ENCODE data around the gene OTUD3. TPM values are rescaled to one million over a fixed set of nuclear protein-coding genes. Genes with fewer than 3 reads are reported as not detected.

OTUD3 gene
- total RNA-seq, 4 donors from 2014 or later: 5.1 to 14.9 (median 6.3) TPM

DNA sequence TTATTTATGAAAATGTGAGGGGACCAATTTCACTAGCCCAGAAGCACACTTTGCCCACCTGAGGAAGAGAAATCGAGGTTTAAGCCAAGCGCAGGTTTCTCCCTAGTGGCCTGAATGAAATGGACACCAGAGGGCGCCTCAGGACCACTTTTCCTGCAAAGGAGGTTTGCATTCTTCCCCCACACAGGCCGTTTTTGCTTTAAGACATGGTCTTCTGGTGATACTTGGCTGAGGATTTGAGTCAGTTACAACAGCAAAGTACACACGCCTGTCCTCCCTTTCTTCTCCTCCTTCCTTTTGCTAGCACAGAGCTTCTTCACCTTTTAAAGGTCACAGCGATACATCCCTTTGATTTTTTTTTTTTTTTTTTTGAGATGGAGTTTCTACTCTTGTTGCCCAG, 35.9 kb downstream of the OTUD3 start:
- Histone ChIP-seq H3K27ac (replicated peaks in 1 of 4) (no peak overlapping the region), H3K4me3 (no peak overlapping the region), H3K4me1 (peaks cover 0 to 6% (median 2%) of the 10 kb centered on the region in 4 donors), H3K9me3 (no peaks in the 10 kb centered on the region), H3K27me3 (peaks cover 0 to 3% (median 0%) of the 10 kb centered on the region in 4 donors), H3K36me3 (peaks cover 0 to 22% (median 16%) of the 10 kb centered on the region in 4 donors)
- no peak for DNase-seq (ENCODE audit: extremely low spot score)
- intact Hi-C loops (cut with DNase I): loop anchor here (1.0 to 5.0 kb wide), 3 partner anchors 234 to 574 kb away; no protein-coding TSS in a partner anchor
- 11% methylated on average over 6 of the region's 6 CpGs for WGBS
- TF ChIP-seq POLR2A (IDR thresholded peaks at IDR 0.05; ENCODE audit: low read depth) (no peak), EP300 (IDR thresholded peaks at IDR 0.05) (no peak), POLR2AphosphoS5 (IDR thresholded peaks at IDR 0.05) (peak in 1 of 2 donors; percentile 8)
- TF ChIP-seq, protein P1, sequence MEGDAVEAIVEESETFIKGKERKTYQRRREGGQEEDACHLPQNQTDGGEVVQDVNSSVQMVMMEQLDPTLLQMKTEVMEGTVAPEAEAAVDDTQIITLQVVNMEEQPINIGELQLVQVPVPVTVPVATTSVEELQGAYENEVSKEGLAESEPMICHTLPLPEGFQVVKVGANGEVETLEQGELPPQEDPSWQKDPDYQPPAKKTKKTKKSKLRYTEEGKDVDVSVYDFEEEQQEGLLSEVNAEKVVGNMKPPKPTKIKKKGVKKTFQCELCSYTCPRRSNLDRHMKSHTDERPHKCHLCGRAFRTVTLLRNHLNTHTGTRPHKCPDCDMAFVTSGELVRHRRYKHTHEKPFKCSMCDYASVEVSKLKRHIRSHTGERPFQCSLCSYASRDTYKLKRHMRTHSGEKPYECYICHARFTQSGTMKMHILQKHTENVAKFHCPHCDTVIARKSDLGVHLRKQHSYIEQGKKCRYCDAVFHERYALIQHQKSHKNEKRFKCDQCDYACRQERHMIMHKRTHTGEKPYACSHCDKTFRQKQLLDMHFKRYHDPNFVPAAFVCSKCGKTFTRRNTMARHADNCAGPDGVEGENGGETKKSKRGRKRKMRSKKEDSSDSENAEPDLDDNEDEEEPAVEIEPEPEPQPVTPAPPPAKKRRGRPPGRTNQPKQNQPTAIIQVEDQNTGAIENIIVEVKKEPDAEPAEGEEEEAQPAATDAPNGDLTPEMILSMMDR (IDR thresholded peaks at IDR 0.05): peak; percentile 88 to 89 (median 88)

DNA sequence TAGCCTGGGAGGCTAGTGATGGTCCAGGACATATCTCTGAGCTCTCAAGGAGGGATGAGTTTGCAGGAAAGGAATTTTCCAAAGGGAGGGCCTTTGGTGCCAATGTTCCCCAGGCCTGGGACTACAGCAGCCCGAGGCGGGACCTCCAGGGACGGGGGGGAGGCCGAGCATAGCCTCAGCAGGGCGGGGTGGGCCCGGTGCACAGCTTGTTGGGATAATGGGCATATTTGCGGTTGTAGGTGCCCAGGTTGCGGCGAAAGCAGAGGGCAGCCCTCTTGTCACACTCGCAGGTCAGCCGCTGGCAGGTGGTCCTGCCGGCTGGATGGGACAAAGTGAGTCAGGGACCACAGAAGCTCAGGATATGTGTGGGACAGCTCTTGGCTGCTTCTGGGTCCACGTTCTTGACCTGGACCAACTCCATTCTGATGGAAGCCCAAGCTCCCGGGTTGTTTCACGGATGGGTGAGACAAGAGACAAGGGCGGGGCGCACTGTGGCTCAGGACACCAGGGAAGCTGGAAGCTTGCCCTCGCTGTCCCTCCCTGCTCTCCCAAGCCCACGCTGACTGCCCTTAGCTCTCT, 38.0 kb downstream of the OTUD3 start:
- H3K9me3 ChIP-seq: no peaks in the 10 kb centered on the region
- peaks cover 0 to under 1% (median 0%) of the 10 kb centered on the region in 4 donors for H3K36me3 ChIP-seq
- no peak overlapping the region for H3K27ac ChIP-seq (replicated peaks in 1 of 4)
- WGBS: 96% methylated on average over 16 of the region's 19 CpGs
- peaks cover 0 to 6% (median 2%) of the 10 kb centered on the region in 4 donors for H3K4me1 ChIP-seq
- intact Hi-C loops (cut with DNase I): no loop called here
- no peak for TF ChIP-seq POLR2A (IDR thresholded peaks at IDR 0.05; ENCODE audit: low read depth)
- TF ChIP-seq, protein P1 (IDR thresholded peaks at IDR 0.05): no peak
- TF ChIP-seq POLR2AphosphoS5 (IDR thresholded peaks at IDR 0.05): no peak
- no peak for TF ChIP-seq EP300 (IDR thresholded peaks at IDR 0.05)
- no peak for DNase-seq (ENCODE audit: extremely low spot score)
- peaks cover 0 to 8% (median 0%) of the 10 kb centered on the region in 4 donors for H3K27me3 ChIP-seq
- no peak overlapping the region for H3K4me3 ChIP-seq

DNA sequence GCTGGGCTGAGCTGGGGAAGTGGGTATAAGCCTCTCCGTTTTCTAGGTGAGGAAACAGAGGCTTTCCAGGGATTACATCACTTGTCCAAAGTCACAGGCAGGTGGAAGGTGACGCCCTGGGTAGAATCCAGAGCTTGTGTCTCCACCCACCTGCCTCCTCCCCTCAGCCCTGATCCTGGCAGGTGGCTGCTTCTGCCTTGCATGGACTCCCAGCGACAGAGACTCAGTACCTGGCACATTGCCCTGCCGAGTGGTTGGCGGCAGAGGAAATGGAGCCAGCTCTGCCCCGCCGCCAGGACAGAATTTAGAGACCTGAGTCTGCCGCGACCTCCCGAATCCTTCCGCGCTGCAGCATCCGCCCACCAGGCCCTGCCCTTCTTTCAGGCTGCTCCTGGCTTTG, 39.1 kb downstream of the OTUD3 start:
- Histone ChIP-seq H3K4me1 (peaks cover 0 to 6% (median 2%) of the 10 kb centered on the region in 4 donors), H3K27ac (replicated peaks in 1 of 4) (no peak overlapping the region), H3K36me3 (no peaks in the 10 kb centered on the region), H3K9me3 (no peaks in the 10 kb centered on the region), H3K27me3 (peaks cover 0 to 8% (median 0%) of the 10 kb centered on the region in 4 donors), H3K4me3 (no peak overlapping the region)
- intact Hi-C loops (cut with DNase I): no loop called here
- 75% methylated on average over 13 of the region's 13 CpGs for WGBS
- no peak for DNase-seq (ENCODE audit: extremely low spot score)
- TF ChIP-seq EP300 (IDR thresholded peaks at IDR 0.05) (no peak), POLR2AphosphoS5 (IDR thresholded peaks at IDR 0.05) (no peak), POLR2A (IDR thresholded peaks at IDR 0.05; ENCODE audit: low read depth) (no peak)
- TF ChIP-seq, protein P1 (IDR thresholded peaks at IDR 0.05): no peak

DNA sequence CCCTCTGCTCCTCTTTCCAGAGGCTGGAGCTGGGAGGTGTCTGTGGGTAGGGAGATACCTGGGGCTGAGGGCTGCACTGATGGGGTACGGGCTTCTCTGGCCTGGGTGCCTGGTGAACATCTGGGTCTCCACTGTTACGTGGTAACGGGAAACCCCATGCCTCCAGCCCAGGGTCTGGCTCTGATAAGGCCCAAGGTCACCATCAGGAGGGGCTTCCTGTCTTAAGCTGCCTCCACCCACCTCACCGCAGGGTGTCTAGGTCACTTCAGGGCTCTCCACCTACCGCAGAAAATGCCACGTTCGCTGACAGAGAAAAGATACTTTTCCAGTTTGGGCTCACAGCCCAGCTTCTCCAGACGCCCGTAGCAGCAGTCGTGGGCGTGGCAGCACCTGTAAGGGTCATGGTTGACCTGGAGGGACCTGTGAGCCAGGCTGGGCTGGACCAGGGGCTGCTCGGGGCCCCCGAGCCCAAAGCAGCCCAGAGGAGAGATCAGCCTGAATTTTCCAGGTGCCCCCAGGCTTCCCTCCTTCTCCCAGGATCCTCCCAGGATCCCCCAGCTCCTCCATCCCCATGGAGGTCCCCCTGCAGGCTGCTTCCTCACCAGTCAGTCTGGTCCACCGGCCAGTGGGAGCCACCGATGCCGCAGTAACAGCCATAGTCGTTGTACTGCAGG, 40.0 kb downstream of the OTUD3 start:
- TF ChIP-seq EP300 (IDR thresholded peaks at IDR 0.05): no peak
- TF ChIP-seq POLR2AphosphoS5 (IDR thresholded peaks at IDR 0.05): no peak
- no peak for DNase-seq (ENCODE audit: extremely low spot score)
- Histone ChIP-seq H3K9me3 (no peaks in the 10 kb centered on the region), H3K27me3 (peaks cover 0 to 8% (median 0%) of the 10 kb centered on the region in 4 donors), H3K36me3 (no peaks in the 10 kb centered on the region), H3K4me1 (peaks cover 0 to 6% (median 2%) of the 10 kb centered on the region in 4 donors), H3K27ac (replicated peaks in 1 of 4) (no peak overlapping the region), H3K4me3 (no peak overlapping the region)
- WGBS: 70% methylated on average over 14 of the region's 17 CpGs
- intact Hi-C loops (cut with DNase I): no loop called here

DNA sequence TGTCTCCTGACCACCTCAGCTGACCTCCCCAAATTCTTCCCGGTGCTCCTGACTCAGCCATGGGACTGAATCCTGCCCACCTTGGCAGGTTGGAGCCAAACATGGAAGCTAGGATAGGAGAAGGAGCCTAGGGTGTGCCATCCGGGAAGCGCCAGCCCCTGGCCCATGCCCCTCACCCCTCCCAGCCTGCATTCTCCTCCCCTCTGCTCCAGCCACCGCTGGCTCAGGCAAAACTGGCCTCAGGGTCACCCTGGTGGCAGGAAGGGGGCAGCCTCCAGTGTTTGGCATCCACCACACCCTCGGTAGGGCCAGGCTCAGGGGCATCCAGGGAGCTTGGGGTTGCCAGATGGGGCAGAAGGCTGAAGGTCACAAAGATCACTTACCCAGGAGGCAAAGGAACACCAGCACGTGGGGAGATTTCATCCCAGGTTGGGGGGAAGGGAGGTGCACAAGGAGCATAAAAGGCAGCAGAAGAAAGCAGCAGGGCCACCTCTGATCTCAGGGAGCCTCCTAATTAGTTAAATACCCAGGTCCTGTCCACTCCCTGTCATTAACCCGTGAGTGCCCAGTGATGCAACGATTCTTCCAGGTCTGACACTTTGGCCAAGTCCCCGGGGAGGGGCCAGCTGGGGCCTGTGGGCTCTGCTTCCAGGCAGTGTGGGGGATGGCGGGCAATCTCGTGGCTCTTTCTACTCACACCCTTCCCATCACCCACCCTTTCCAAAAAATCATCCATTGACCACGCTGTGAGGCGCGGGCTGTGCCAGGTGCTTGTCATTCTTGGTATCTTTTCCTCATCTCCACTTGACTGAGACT, 41.1 kb downstream of the OTUD3 start, which contains the start of gene PLA2G2E:
Gene PLA2G2E, minus strand, starts transcription at position 481 of the 816 bp plus-strand sequence. Its CDS starts 58 bp downstream, at position 423.
- 75% methylated on average over 14 of the region's 14 CpGs for WGBS
- H3K9me3 ChIP-seq: no peaks in the 10 kb centered on the region
- DNase-seq (ENCODE audit: extremely low spot score): no peak
- no peak within 1 kb of the TSS for H3K27ac ChIP-seq (replicated peaks in 1 of 4)
- peaks cover 0 to under 1% (median 0%) of the 10 kb centered on the region in 4 donors for H3K4me1 ChIP-seq
- TF ChIP-seq, protein P1 (IDR thresholded peaks at IDR 0.05): no peak
- TF ChIP-seq EP300 (IDR thresholded peaks at IDR 0.05) (no peak), POLR2A (IDR thresholded peaks at IDR 0.05; ENCODE audit: low read depth) (no peak), POLR2AphosphoS5 (IDR thresholded peaks at IDR 0.05) (no peak)
- no peak within 1 kb of the TSS for H3K4me3 ChIP-seq
- peaks cover 0 to 8% (median 0%) of the 10 kb centered on the region in 4 donors for H3K27me3 ChIP-seq
- no peaks in the 10 kb centered on the region for H3K36me3 ChIP-seq
- intact Hi-C loops (cut with DNase I): no loop called here
